K562 (cell line): ENCODE data around the gene PAAF1. TPM values are rescaled to one million over a fixed set of nuclear protein-coding genes. Genes with fewer than 3 reads are reported as not detected.

ENCODE experiments used
- ATAC-seq: fragments of 200-7000 bp; cut with Tn5 transposase; 3 replicates; pipeline ENCODE4 v1.9.1; 2020; ENCODE audit warnings: moderate library complexity
- BruUV-seq: library from RNA; stranded (reverse); fragments of 400-500 nt; replicated peaks from 2 replicates; lab custom pipeline; 2021; lab: Mats Ljungman, UMichigan
- CTCF ChIA-PET: fragments of 300-600 bp; formaldehyde crosslinking; extraction: SDS; loops from one replicate; lab custom pipeline; 2021; ENCODE audit warnings: low intra/inter-chr PET ratio; lab: Yijun Ruan, JAX
- POLR2A ChIA-PET: fragments of 300-600, 350-650 bp; sonication (Branson Sonifier 250); formaldehyde crosslinking; extraction: SDS; loops from one replicate; lab custom pipeline; 2021; ENCODE audit warnings: antibody characterized with exemption, inconsistent platforms; lab: Yijun Ruan, JAX
- DNase-seq, 4 experiments: peaks; one replicate each; pipeline versions ENCODE4 v3.0.0 to v3.0.0-alpha.2; 2011 to 2018; ENCODE audit warnings: low spot score in 3 of 4, mixed read lengths in 3 of 4; ENCODE audit errors: extremely low read depth in 1 of 4
- FAIRE-seq: peaks from 2 replicates; lab custom pipeline; 2011; peaks lifted over from hg19 to GRCh38; lab: Jason Lieb, UNC
- H2AFZ ChIP-seq: 2 replicates; pipeline ENCODE4 v1.6.0; 2011; ENCODE audit warnings: low read depth, low read length, control low read depth, inconsistent platforms
- H3K27ac ChIP-seq: fragments of 200-600 bp; 3 replicates; pipeline ENCODE4 v1.8.0; 2011; ENCODE audit warnings: low read depth, mild to moderate bottlenecking, control low read depth, inconsistent platforms, low read length, moderate library complexity, mixed read lengths; ENCODE audit errors: extremely low read depth
- H3K27me3 ChIP-seq, 2 experiments: fragments of 300-600 bp in 1 of 2; 2 replicates in 1 of 2; 3 replicates in 1 of 2; pipeline versions ENCODE4 v1.6.0 to v1.8.0; 2011; ENCODE audit warnings: inconsistent platforms in 2 of 2, low read length in 2 of 2, mild to moderate bottlenecking in 1 of 2, mixed read lengths in 1 of 2, moderate library complexity in 1 of 2; ENCODE audit not compliant: control insufficient read depth in 2 of 2, insufficient read depth in 2 of 2
- H3K36me3 ChIP-seq: fragments of 300-600 bp; 3 replicates; pipeline ENCODE4 v1.8.0; 2011; ENCODE audit warnings: mild to moderate bottlenecking, low read length, inconsistent platforms; ENCODE audit not compliant: control insufficient read depth, insufficient read depth
- H3K4me1 ChIP-seq, 2 experiments: fragments of 200-600 bp in 1 of 2; replicated peaks in 1 of 2; 2 replicates in 1 of 2; 3 replicates in 1 of 2; pipeline versions ENCODE4 v1.5.1 to v1.8.0; 2011; ENCODE audit warnings: inconsistent platforms in 2 of 2, low read length in 2 of 2, mild to moderate bottlenecking in 1 of 2, mixed read lengths in 1 of 2, moderate library complexity in 1 of 2; ENCODE audit not compliant: control insufficient read depth in 2 of 2, insufficient read depth in 2 of 2
- H3K4me2 ChIP-seq: 2 replicates; pipeline ENCODE4 v1.6.1; 2011; ENCODE audit warnings: low read length, control low read depth, inconsistent platforms, mixed read lengths; ENCODE audit not compliant: insufficient read depth
- H3K4me3 ChIP-seq: fragments of 200-600 bp; sonication (generic), shearing (Covaris generic); 2 replicates; pipeline ENCODE4 v1.5.1; 2016; ENCODE audit warnings: control low read depth, inconsistent platforms
- H3K79me2 ChIP-seq: fragments of 200-600 bp; 3 replicates; pipeline ENCODE4 v1.8.0; 2011; ENCODE audit warnings: low read length, inconsistent platforms; ENCODE audit not compliant: control insufficient read depth, insufficient read depth
- H3K9ac ChIP-seq, 2 experiments: 2 replicates each; pipeline versions ENCODE4 v1.6.0 to v1.6.1; 2011; ENCODE audit warnings: low read depth in 2 of 2, low read length in 2 of 2, control low read depth in 1 of 2, inconsistent platforms in 1 of 2, mild to moderate bottlenecking in 1 of 2, mixed read lengths in 1 of 2; ENCODE audit not compliant: insufficient read depth in 1 of 2
- H3K9me1 ChIP-seq: one replicate; pipeline ENCODE4 v1.6.0; 2011; ENCODE audit warnings: inconsistent platforms, mild to moderate bottlenecking, low read length, moderate library complexity; ENCODE audit not compliant: control insufficient read depth, insufficient read depth
- H3K9me3 ChIP-seq: replicated peaks from 2 replicates; pipeline ENCODE4 v1.5.1; 2011; ENCODE audit warnings: low read depth, low read length, inconsistent platforms; ENCODE audit not compliant: control insufficient read depth, insufficient read depth
- H4K20me1 ChIP-seq: replicated peaks from 2 replicates; pipeline ENCODE4 v1.6.1; 2011; ENCODE audit warnings: low read length, inconsistent platforms, mixed read lengths; ENCODE audit not compliant: control insufficient read depth, insufficient read depth
- ATF3 ChIP-seq, 2 experiments: fragments of 450-650 bp in 1 of 2; sonication (generic) in 1 of 2; formaldehyde crosslinking in 1 of 2; IDR thresholded peaks in 1 of 2; conservative IDR thresholded peaks in 1 of 2; 2 replicates each; pipeline versions ENCODE4 v1.6.1 to v1.8.1; 2016 to 2023; ENCODE audit warnings: mild to moderate bottlenecking in 2 of 2, moderate library complexity in 2 of 2, inconsistent platforms in 1 of 2, missing genetic modification reagents in 1 of 2
- CBFB ChIP-seq: sonication (generic); formaldehyde crosslinking; IDR thresholded peaks from 2 replicates; pipeline ENCODE4 v1.4.0; 2020; ENCODE audit warnings: mild to moderate bottlenecking, missing genetic modification reagents
- CEBPG ChIP-seq, 3 experiments: fragments of 200-800 bp in 1 of 3; sonication (Bioruptor generic) in 1 of 3; sonication (generic) in 1 of 3; formaldehyde crosslinking in 1 of 3; IDR thresholded peaks in 2 of 3; conservative IDR thresholded peaks in 1 of 3; 2 replicates each; pipeline versions ENCODE4 v1.6.1 to v1.8.0; 2016 to 2022; ENCODE audit warnings: missing compliant biosample characterization in 2 of 3, missing genetic modification characterization in 2 of 3, mild to moderate bottlenecking in 1 of 3, missing genetic modification reagents in 1 of 3
- EWSR1 ChIP-seq: fragments of 450-650 bp; IDR thresholded peaks from 2 replicates; pipeline ENCODE4 v1.6.1; 2018; ENCODE audit warnings: borderline replicate concordance, mild to moderate bottlenecking, low read depth, moderate library complexity; ENCODE audit not compliant: partially characterized antibody
- FOSL1 ChIP-seq: fragments of 200-800 bp; sonication (Bioruptor generic); conservative IDR thresholded peaks from 2 replicates; pipeline ENCODE4 v1.6.1; 2016; ENCODE audit warnings: missing genetic modification characterization, missing compliant biosample characterization
- ID3 ChIP-seq, 2 experiments: fragments of 250-450 bp in 1 of 2; fragments of 450-650 bp in 1 of 2; sonication (Bioruptor Pico) in 1 of 2; IDR thresholded peaks; 2 replicates each; pipeline versions ENCODE4 v1.6.1 to v1.8.0; 2016 to 2021; ENCODE audit warnings: mild to moderate bottlenecking in 2 of 2, moderate library complexity in 2 of 2, missing compliant biosample characterization in 1 of 2, missing genetic modification characterization in 1 of 2
- IRF9 ChIP-seq: fragments of 450-650 bp; IDR thresholded peaks from 2 replicates; pipeline ENCODE4 v1.6.1; 2016; ENCODE audit warnings: missing biosample characterization, missing genetic modification characterization
- JUN ChIP-seq, 2 experiments: sonication (generic) in 1 of 2; formaldehyde crosslinking in 1 of 2; IDR thresholded peaks; 2 replicates each; pipeline versions ENCODE4 v1.6.1 to v1.8.0; 2012 to 2022; ENCODE audit warnings: borderline replicate concordance in 2 of 2, mild to moderate bottlenecking in 2 of 2, improper control_type of control experiment in 1 of 2, low read depth in 1 of 2, low read length in 1 of 2, missing genetic modification reagents in 1 of 2
- MAFF ChIP-seq: IDR thresholded peaks from 2 replicates; pipeline ENCODE4 v1.6.1; 2012; ENCODE audit warnings: low read length, improper control_type of control experiment
- NR2C2 ChIP-seq, 2 experiments: fragments of 200-800 bp in 1 of 2; sonication (Bioruptor generic) in 1 of 2; sonication (generic) in 1 of 2; formaldehyde crosslinking in 1 of 2; IDR thresholded peaks; 2 replicates each; pipeline versions ENCODE4 v1.6.1 to v1.8.0; 2016 to 2022; ENCODE audit warnings: mild to moderate bottlenecking in 1 of 2, missing compliant biosample characterization in 1 of 2, missing genetic modification characterization in 1 of 2, missing genetic modification reagents in 1 of 2
- TCF15 ChIP-seq: fragments of 250-450 bp; sonication (Bioruptor Pico); IDR thresholded peaks from 2 replicates; pipeline ENCODE4 v1.8.0; 2022; ENCODE audit warnings: moderate library complexity, mild to moderate bottlenecking, inconsistent platforms
- TGIF2 ChIP-seq: sonication (generic); formaldehyde crosslinking; IDR thresholded peaks from 2 replicates; pipeline ENCODE4 v1.8.1; 2022; ENCODE audit warnings: mild to moderate bottlenecking, missing genetic modification reagents, moderate library complexity
- ZBTB33 ChIP-seq: sonication (generic); formaldehyde crosslinking; IDR thresholded peaks from 2 replicates; pipeline ENCODE4 v1.8.1; 2023; ENCODE audit warnings: mild to moderate bottlenecking, missing genetic modification reagents
- ZNF3 ChIP-seq: fragments of 250-450 bp; sonication (Bioruptor Pico); IDR thresholded peaks from 2 replicates; pipeline ENCODE4 v1.5.0; 2021; ENCODE audit warnings: mild to moderate bottlenecking, moderate library complexity
- WGBS: fragments of 100-300 bp; shearing (Covaris generic); methylation state at CpG from one replicate; pipeline ENCODE4 v1.1.6; 2016; ENCODE audit warnings: low coverage, mixed read lengths; ENCODE audit not compliant: insufficient coverage; ENCODE audit errors: missing lambda C conversion rate; 5-methylcytosine and 5-hydroxymethylcytosine counted together
- in situ Hi-C: fragments of 300-500 bp; cut with MboI; formaldehyde crosslinking; loops from 4 replicates; pipeline ENCODE4 v1.15.0; 2018; ENCODE audit warnings: inconsistent platforms, mixed read lengths
- intact Hi-C: fragments of 100-400 bp; cut with micrococcal nuclease; formaldehyde crosslinking; loops from 2 replicates; pipeline ENCODE4 v1.14.2; 2022
- polyA plus RNA-seq, 8 experiments: library from polyadenylated mRNA; depleted of rRNA in 4 of 8; stranded (reverse) in 5 of 8; unstranded in 3 of 8; fragments of >200 nt; fragmentation: Nextera tagmentation in 2 of 8; fragmentation: Illumina TruSeq in 1 of 8; extraction: Ambion mirVana in 2 of 8; extraction: Trizol in 1 of 8; gene quantifications; 2 replicates each; pipeline versions ENCODE4 v1.2.1 to v1.2.3, GENCODE V29; 2011 to 2014; ENCODE audit warnings: inconsistent platforms in 1 of 8, missing spikeins in 1 of 8
- total RNA-seq, 7 experiments: library from RNA; depleted of rRNA in 6 of 7; stranded (reverse); fragments of >200 nt in 6 of 7; fragmentation: Illumina TruSeq in 2 of 7; extraction: Trizol in 2 of 7; gene quantifications; 2 replicates each; pipeline versions ENCODE4 v1.2.1 to v1.2.3, GENCODE V29; 2011 to 2021; ENCODE audit warnings: low replicate concordance in 1 of 7

Gene PAAF1
- total and polyA plus RNA-seq, 9 of the 15 experiments (the other 6 are each of a cell fraction or from before 2014, with no cell fraction given) = 13.5 to 78.6 (median 23.3) TPM

GRCh38 chr11:73907191-73907590 is 30.4 kb downstream of the PAAF1 start:
- POLR2A ChIA-PET = interaction anchor here (0.6 to 1.0 kb wide), 2 partner anchors 8 to 345 kb away, joined by 3 read pairs; no protein-coding TSS in a partner anchor
- intact Hi-C loops = no loop called here
- peak; percentile 97 for ATAC-seq
- Histone ChIP-seq H3K4me2 (no peak overlapping the region), H3K9ac (no peak overlapping the region), H3K4me3 (no peak overlapping the region), H3K27ac (no peak overlapping the region), H3K4me1 (no peaks in the 10 kb centered on the region; a peak in 2 of 5 replicates), H3K9me3 (no peaks in the 10 kb centered on the region), H3K36me3 (peaks cover 19% of the 10 kb centered on the region), H3K27me3 (no peaks in the 10 kb centered on the region), H3K79me2 (no peaks in the 10 kb centered on the region), H3K9me1 (peaks cover 3% of the 10 kb centered on the region), H4K20me1 (no peaks in the 10 kb centered on the region), H2AFZ (no peak overlapping the region)
- FAIRE-seq = no peak
- DNase-seq = peak; percentile 26 to 69 (median 51)
- in situ Hi-C loops = no loop called here
- 22% methylated on average over 4 of the region's 4 CpGs for WGBS
- CTCF ChIA-PET = interaction anchor here (0.7 kb wide), 1 partner anchor 144 kb away, joined by 7 read pairs; no protein-coding TSS in a partner anchor
- no TSS peak for BruUV-seq
- TF ChIP-seq ZBTB33 (CRISPR knock-in tag) (peak; percentile 63; the same call in 1 of the 2 replicates), ZNF3 (CRISPR knock-in tag) (no peak), MAFF (no peak), JUN (IDR thresholded peaks at IDR 0.05; ENCODE audit: borderline replicate concordance, low read depth, low read length) (0 out of 2 replicates have a peak, but pooled peaks have one; percentile 29), JUN (CRISPR knock-in tag; IDR thresholded peaks at IDR 0.05; ENCODE audit: borderline replicate concordance) (no peak), IRF9 (tag) (no peak), ID3 (CRISPR knock-in tag; IDR thresholded peaks at IDR 0.05) (no peak), ID3 (tag; IDR thresholded peaks at IDR 0.05) (no peak), TCF15 (no peak), CEBPG (CRISPR knock-in tag; IDR thresholded peaks at IDR 0.05) (peak; percentile 35; the same call in 1 of the 2 replicates), CEBPG (tag; conservative IDR thresholded peaks at IDR 0.05 in 1 of 2, IDR thresholded peaks at IDR 0.05 in 1 of 2) (peak in 1 of 2 experiments; percentile 46; a peak in 1 of 4 replicates), CBFB (CRISPR knock-in tag) (no peak), TGIF2 (CRISPR knock-in tag) (no peak), ATF3 (IDR thresholded peaks at IDR 0.05) (peak; percentile 61), ATF3 (CRISPR knock-in tag; conservative IDR thresholded peaks at IDR 0.05) (no peak), NR2C2 (CRISPR knock-in tag; IDR thresholded peaks at IDR 0.05) (no peak), NR2C2 (tag; IDR thresholded peaks at IDR 0.05) (peak; percentile 8; the same call in 1 of the 2 replicates), EWSR1 (no peak), FOSL1 (tag) (peak; percentile 69)
